Karpas-422 (cell line): ENCODE results near the gene MAP3K5. TPM values are rescaled to one million over a fixed set of nuclear protein-coding genes. Genes with fewer than 3 reads are reported as not detected.
"Not testable (repeated sequence)": the region's sequence is repeated elsewhere in the genome, so short reads cannot be mapped to it uniquely, and the experiment has no call there.

Source experiments
- DNase-seq: peaks from one replicate; pipeline ENCODE4 v3.0.0-alpha.2; 2015
- H2AFZ ChIP-seq: fragments of 200-600 bp; sonication (generic); 2 replicates; pipeline ENCODE4 v1.6.1; 2014; ENCODE audit warnings: antibody characterized with exemption, low read length, mixed read lengths
- H3K27ac ChIP-seq: fragments of 200-600 bp; sonication (generic); 2 replicates; pipeline ENCODE4 v1.5.1; 2014; ENCODE audit warnings: mild to moderate bottlenecking, low read length, moderate library complexity
- H3K27me3 ChIP-seq: fragments of 200-600 bp; sonication (generic); 2 replicates; pipeline ENCODE4 v1.6.1; 2014; ENCODE audit warnings: low read length, mixed read lengths
- H3K36me3 ChIP-seq: fragments of 200-600 bp; sonication (generic); 2 replicates; pipeline ENCODE4 v1.6.1; 2014; ENCODE audit warnings: low read length, mixed read lengths; ENCODE audit not compliant: insufficient read depth
- H3K4me1 ChIP-seq: fragments of 200-600 bp; sonication (generic); 2 replicates; pipeline ENCODE4 v1.6.1; 2014; ENCODE audit warnings: mild to moderate bottlenecking, low read length, mixed read lengths
- H3K4me2 ChIP-seq: fragments of 200-600 bp; sonication (generic); 2 replicates; pipeline ENCODE4 v1.6.1; 2014; ENCODE audit warnings: low read length, low read depth, mild to moderate bottlenecking; ENCODE audit not compliant: poor library complexity, severe bottlenecking
- H3K4me3 ChIP-seq: fragments of 200-600 bp; sonication (generic); 2 replicates; pipeline ENCODE4 v1.5.1; 2014; ENCODE audit warnings: mild to moderate bottlenecking, antibody characterized with exemption, low read length, mixed read lengths
- H3K79me2 ChIP-seq: fragments of 200-600 bp; sonication (generic); 2 replicates; pipeline ENCODE4 v1.6.1; 2014; ENCODE audit warnings: mild to moderate bottlenecking, low read length, mixed read lengths
- H3K9ac ChIP-seq: fragments of 200-600 bp; sonication (generic); 2 replicates; pipeline ENCODE4 v1.6.0; 2014; ENCODE audit warnings: low read length
- H3K9me2 ChIP-seq: fragments of 200-600 bp; sonication (generic), shearing (Covaris generic); replicated peaks from 2 replicates; pipeline ENCODE4 v1.6.0; 2014; ENCODE audit warnings: mild to moderate bottlenecking, low read length, moderate library complexity; ENCODE audit not compliant: insufficient read depth
- H3K9me3 ChIP-seq: fragments of 300-700, 200-600 bp; sonication (generic); 2 replicates; pipeline ENCODE4 v1.6.1; 2014; ENCODE audit warnings: low read length, mixed read lengths
- H4K20me1 ChIP-seq: fragments of 200-600 bp; sonication (generic); 2 replicates; pipeline ENCODE4 v1.6.1; 2014; ENCODE audit warnings: mild to moderate bottlenecking, antibody characterized with exemption, low read length, low read depth; ENCODE audit not compliant: insufficient read depth
- total RNA-seq: library from RNA; depleted of rRNA; stranded (reverse); fragments of >200 nt; shearing (Covaris generic); gene quantifications from 2 replicates; pipeline ENCODE4 v1.2.3, GENCODE V29; 2014; ENCODE audit warnings: low replicate concordance

The MAP3K5 gene
- total RNA-seq, 1 experiment from 2014 or later, result 1.1 TPM

- Histone ChIP-seq H3K9me2 (no peaks in the 10 kb centered on the region), H3K9ac (no peak overlapping the region), H3K4me3 (no peak overlapping the region), H3K27me3 (no peaks in the 10 kb centered on the region), H3K4me2 (no peak overlapping the region), H4K20me1 (no peaks in the 10 kb centered on the region), H3K27ac (no peak overlapping the region), H3K79me2 (no peaks in the 10 kb centered on the region), H3K4me1 (peaks cover 5% of the 10 kb centered on the region), H3K9me3 (no peaks in the 10 kb centered on the region), H2AFZ (no peak overlapping the region), H3K36me3 (no peaks in the 10 kb centered on the region)
- no peak for DNase-seq
These were observed 206.0 kb downstream of the MAP3K5 start for GRCh38 chr6:136586295-136586694.

DNA sequence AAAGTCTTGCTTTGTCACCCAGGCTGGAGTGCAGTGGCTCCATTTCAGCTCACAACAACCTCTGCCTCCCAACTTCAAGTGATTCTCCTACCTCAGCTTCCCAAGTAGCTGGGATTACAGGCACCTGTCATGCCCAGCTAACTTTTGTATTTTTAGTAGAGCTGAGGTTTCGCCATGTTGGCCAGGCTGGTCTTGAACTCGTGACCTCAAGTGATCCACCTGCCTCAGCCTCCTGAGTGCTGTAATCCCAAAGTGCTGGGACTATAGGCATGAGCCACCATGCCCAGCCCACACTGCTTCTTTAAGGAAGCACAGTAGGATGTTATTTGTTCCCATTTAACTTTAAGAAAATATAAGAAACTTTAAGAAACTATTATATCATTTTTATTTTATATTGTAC lies 206.8 kb downstream of the MAP3K5 start:
- not testable (repeated sequence) for H3K4me2 ChIP-seq, H3K4me3 ChIP-seq, H2AFZ ChIP-seq, H3K9me3 ChIP-seq, H3K9me2 ChIP-seq, H4K20me1 ChIP-seq, H3K79me2 ChIP-seq, H3K27ac ChIP-seq, H3K4me1 ChIP-seq, H3K36me3 ChIP-seq, H3K27me3 ChIP-seq, DNase-seq, H3K9ac ChIP-seq

DNA sequence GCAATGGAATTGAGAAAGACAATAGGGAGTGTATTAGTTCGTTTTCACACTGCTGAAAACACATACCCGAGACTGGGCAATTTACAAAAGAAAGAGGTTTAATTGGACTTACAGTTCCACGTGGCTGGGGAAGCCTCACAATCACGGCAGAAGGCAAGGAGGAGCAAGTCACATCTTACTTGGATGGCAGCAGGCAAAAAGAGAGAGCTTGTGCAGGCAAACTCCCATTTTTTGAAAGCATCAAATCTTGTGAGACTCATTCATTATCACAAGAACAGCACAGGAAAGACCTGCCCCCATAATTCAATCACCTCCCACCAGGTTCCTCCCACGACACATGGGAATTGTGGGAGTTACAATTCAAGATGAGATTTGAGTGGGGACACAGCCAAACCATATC lies 208.0 kb downstream of the MAP3K5 start:
- H3K79me2 ChIP-seq, H3K27me3 ChIP-seq, H3K9me3 ChIP-seq, H4K20me1 ChIP-seq, H3K4me2 ChIP-seq, H2AFZ ChIP-seq, H3K9ac ChIP-seq, DNase-seq, H3K36me3 ChIP-seq, H3K4me1 ChIP-seq, H3K27ac ChIP-seq, H3K4me3 ChIP-seq, H3K9me2 ChIP-seq: not testable (repeated sequence)

DNA sequence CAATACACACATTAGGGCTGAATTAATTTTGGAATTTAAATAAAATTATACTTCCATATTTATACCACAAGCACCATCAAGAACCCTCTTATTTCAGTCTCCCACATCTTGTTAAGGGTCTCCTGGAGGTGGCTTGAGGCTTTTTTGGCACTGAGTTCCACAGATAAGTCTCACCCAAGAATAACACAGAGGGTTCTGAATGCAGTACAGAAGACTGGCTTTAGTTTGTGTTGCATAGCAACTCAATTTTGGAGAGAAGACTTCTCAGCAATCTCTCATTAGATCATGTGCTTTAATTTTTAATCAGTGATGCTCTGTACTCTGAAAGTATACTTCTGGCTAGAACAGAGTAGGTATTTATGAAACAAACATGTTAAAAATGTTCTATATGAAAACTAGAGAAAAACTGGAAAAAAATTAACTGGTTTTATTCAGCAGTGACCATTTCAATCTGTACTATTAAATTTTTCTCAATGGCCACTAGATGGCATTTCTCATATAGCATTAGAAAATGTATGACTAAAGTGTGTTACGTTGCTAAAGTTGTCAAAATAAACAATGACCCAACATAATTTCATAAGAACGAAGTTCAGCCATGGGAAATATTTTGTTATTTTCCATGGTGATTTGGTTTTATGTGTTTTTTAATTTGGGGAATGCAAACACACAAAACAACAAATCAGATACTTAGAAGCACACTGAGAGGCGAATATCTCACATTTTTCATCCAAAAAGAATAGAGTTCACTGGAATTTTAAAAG lies 209.4 kb downstream of the MAP3K5 start:
- H3K36me3 ChIP-seq, result no peaks in the 10 kb centered on the region
- H3K4me1 ChIP-seq, result peaks cover 5% of the 10 kb centered on the region
- H3K27me3 ChIP-seq, result no peaks in the 10 kb centered on the region
- H2AFZ ChIP-seq, result no peak overlapping the region
- no peak for DNase-seq
- no peak overlapping the region for H3K9ac ChIP-seq
- H4K20me1 ChIP-seq, result no peaks in the 10 kb centered on the region
- no peak overlapping the region for H3K27ac ChIP-seq
- no peak overlapping the region for H3K4me2 ChIP-seq
- H3K9me2 ChIP-seq, result no peaks in the 10 kb centered on the region
- H3K4me3 ChIP-seq, result no peak overlapping the region
- H3K9me3 ChIP-seq, result no peaks in the 10 kb centered on the region
- H3K79me2 ChIP-seq, result no peaks in the 10 kb centered on the region

DNA sequence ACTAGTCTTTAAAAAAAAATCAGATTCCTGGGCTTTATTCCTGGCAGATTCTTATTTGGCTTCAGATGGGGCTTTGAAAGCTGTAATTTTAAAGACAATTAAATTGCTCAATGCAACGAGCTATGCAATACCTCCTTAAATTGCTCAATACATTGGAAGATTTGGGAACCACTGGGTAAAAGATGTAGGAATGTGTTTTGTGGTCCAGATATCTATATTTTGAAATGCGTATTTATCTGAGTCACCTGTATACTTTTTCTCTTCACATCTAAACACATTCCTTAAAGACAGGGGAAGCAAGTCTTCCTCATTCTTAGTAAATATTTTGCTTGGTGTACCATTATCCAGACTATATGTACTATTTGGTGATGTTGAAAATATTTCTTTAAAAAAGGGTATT lies 212.5 kb downstream of the MAP3K5 start:
- Histone ChIP-seq H3K4me3 (no peak overlapping the region), H3K9ac (no peak overlapping the region), H4K20me1 (no peaks in the 10 kb centered on the region), H3K79me2 (no peaks in the 10 kb centered on the region), H3K27ac (no peak overlapping the region), H2AFZ (no peak overlapping the region), H3K4me1 (no peaks in the 10 kb centered on the region), H3K9me2 (no peaks in the 10 kb centered on the region), H3K9me3 (no peaks in the 10 kb centered on the region), H3K4me2 (no peak overlapping the region), H3K27me3 (no peaks in the 10 kb centered on the region), H3K36me3 (no peaks in the 10 kb centered on the region)
- DNase-seq, result no peak

- Histone ChIP-seq H3K27me3 (no peaks in the 10 kb centered on the region; the same call in 1 of the 2 replicates), H3K4me3 (no peak overlapping the region), H3K79me2 (no peaks in the 10 kb centered on the region), H3K36me3 (no peaks in the 10 kb centered on the region), H3K9me2 (no peaks in the 10 kb centered on the region), H4K20me1 (no peaks in the 10 kb centered on the region), H3K27ac (no peak overlapping the region), H2AFZ (no peak overlapping the region), H3K9me3 (no peaks in the 10 kb centered on the region), H3K4me1 (no peaks in the 10 kb centered on the region), H3K9ac (no peak overlapping the region), H3K4me2 (no peak overlapping the region)
- DNase-seq, result no peak
These were observed 215.5 kb downstream of the MAP3K5 start for GRCh38 chr6:136576821-136577220.

DNA sequence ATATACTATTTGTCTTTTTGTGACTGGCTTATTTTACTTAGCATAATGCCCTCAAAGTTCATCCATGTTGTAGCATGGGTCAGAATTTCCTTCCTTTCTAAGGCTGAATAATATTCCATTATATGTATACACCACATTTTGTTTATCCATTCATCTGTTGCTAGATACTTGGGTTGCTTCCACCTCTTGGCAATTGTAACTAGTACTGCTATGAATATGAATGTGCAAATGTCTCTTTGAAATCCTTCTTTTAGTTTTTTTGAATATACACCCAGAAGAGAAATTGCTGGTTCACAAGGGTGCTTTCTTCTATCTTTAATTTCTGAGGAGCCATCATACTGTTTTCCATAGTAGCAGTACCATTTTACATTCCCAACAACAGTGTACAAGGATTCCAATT lies 220.8 kb downstream of the MAP3K5 start:
- H2AFZ ChIP-seq, result no peak overlapping the region
- H3K9me2 ChIP-seq, result no peaks in the 10 kb centered on the region
- H3K9me3 ChIP-seq, result peaks cover 5% of the 10 kb centered on the region; the same call in 1 of the 2 replicates
- no peaks in the 10 kb centered on the region for H4K20me1 ChIP-seq
- H3K4me1 ChIP-seq, result no peaks in the 10 kb centered on the region
- no peak overlapping the region for H3K4me2 ChIP-seq
- no peak overlapping the region for H3K27ac ChIP-seq
- H3K79me2 ChIP-seq, result no peaks in the 10 kb centered on the region
- H3K4me3 ChIP-seq, result no peak overlapping the region
- H3K27me3 ChIP-seq, result peaks cover 2% of the 10 kb centered on the region; the same call in 1 of the 2 replicates
- H3K9ac ChIP-seq, result no peak overlapping the region
- no peak for DNase-seq
- no peaks in the 10 kb centered on the region for H3K36me3 ChIP-seq

DNA sequence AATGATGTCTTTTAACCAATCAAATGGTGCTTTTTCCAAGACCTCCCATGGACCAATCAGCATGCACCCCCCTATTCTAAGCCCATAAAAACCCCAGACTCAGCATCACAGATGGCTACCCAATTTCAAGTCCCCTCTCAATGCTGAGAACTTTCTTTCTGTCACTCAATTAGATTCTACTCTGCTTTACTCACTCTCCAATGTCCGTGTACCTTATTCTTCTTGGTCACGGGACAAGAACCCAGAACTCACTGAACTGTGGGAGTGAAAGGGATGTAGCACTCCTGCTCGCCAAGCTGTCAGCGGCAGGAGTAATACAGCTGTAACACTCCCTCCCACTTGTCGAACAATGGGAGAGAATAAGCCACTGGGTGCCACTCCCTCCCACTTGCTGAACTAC lies 221.2 kb downstream of the MAP3K5 start:
- Histone ChIP-seq H3K27ac (no peak overlapping the region), H3K36me3 (no peaks in the 10 kb centered on the region), H3K79me2 (no peaks in the 10 kb centered on the region)

More for the DNA sequence above, 221.2 kb downstream of the MAP3K5 start:
- Histone ChIP-seq H2AFZ (no peak overlapping the region), H3K9me2 (no peaks in the 10 kb centered on the region), H4K20me1 (no peaks in the 10 kb centered on the region), H3K4me1 (no peaks in the 10 kb centered on the region), H3K9ac (no peak overlapping the region), H3K4me3 (no peak overlapping the region), H3K27me3 (peaks cover 2% of the 10 kb centered on the region; the same call in 1 of the 2 replicates), H3K9me3 (peaks cover 5% of the 10 kb centered on the region; the same call in 1 of the 2 replicates), H3K4me2 (no peak overlapping the region)
- no peak for DNase-seq
